H9 (cell line): ENCODE results near the gene MACC1. TPM values are rescaled to one million over a fixed set of nuclear protein-coding genes. Genes with fewer than 3 reads are reported as not detected.
"Not testable (repeated sequence)": the region's sequence is repeated elsewhere in the genome, so short reads cannot be mapped to it uniquely, and the experiment has no call there.

Source experiments
- DNase-seq: peaks from one replicate; pipeline ENCODE4 v3.0.0-alpha.2; 2017
- H2AFZ ChIP-seq: one replicate; pipeline ENCODE4 v1.6.1; 2013; ENCODE audit warnings: mild to moderate bottlenecking, low read length, control low read depth, moderate library complexity
- H2AK5ac ChIP-seq: 2 replicates; pipeline ENCODE4 v1.6.1; 2013; ENCODE audit warnings: low read length, control low read depth, mixed read lengths; ENCODE audit not compliant: insufficient read length
- H2BK120ac ChIP-seq: one replicate; pipeline ENCODE4 v1.6.1; 2013; ENCODE audit warnings: low read depth, mild to moderate bottlenecking, low read length, control low read depth, inconsistent platforms; ENCODE audit not compliant: poor library complexity, severe bottlenecking
- H2BK12ac ChIP-seq: 2 replicates; pipeline ENCODE4 v1.6.1; 2013; ENCODE audit warnings: low read length, control low read depth, mixed read lengths, low read depth; ENCODE audit not compliant: insufficient read length
- H2BK15ac ChIP-seq: 2 replicates; pipeline ENCODE4 v1.6.1; 2013; ENCODE audit warnings: low read depth, low read length, control low read depth
- H2BK20ac ChIP-seq: one replicate; pipeline ENCODE4 v1.6.1; 2013; ENCODE audit warnings: low read depth, mild to moderate bottlenecking, low read length, control low read depth, inconsistent platforms; ENCODE audit not compliant: poor library complexity, severe bottlenecking
- H2BK5ac ChIP-seq: 2 replicates; pipeline ENCODE4 v1.6.1; 2013; ENCODE audit warnings: low read length, control low read depth, mixed read lengths; ENCODE audit not compliant: insufficient read length
- H3K14ac ChIP-seq: 2 replicates; pipeline ENCODE4 v1.6.1; 2013; ENCODE audit warnings: low read length, control low read depth; ENCODE audit not compliant: insufficient read depth
- H3K18ac ChIP-seq: 2 replicates; pipeline ENCODE4 v1.6.1; 2013; ENCODE audit warnings: low read depth, mild to moderate bottlenecking, mixed read lengths, low read length, control low read depth; ENCODE audit not compliant: insufficient read length
- H3K23ac ChIP-seq: 2 replicates; pipeline ENCODE4 v1.6.1; 2013; ENCODE audit warnings: low read length, control low read depth, mixed read lengths, low read depth; ENCODE audit not compliant: insufficient read length
- H3K23me2 ChIP-seq: 2 replicates; pipeline ENCODE4 v1.6.1; 2013; ENCODE audit warnings: low read depth, mild to moderate bottlenecking, mixed read lengths, low read length, control low read depth; ENCODE audit not compliant: insufficient read length, poor library complexity, severe bottlenecking
- H3K27ac ChIP-seq: 2 replicates; pipeline ENCODE4 v1.5.1; 2013; ENCODE audit warnings: low read length, control low read depth, mixed read lengths, low read depth; ENCODE audit not compliant: insufficient read length
- H3K27me3 ChIP-seq: 2 replicates; pipeline ENCODE4 v1.6.1; 2013; ENCODE audit warnings: low read length, control low read depth, inconsistent platforms; ENCODE audit not compliant: insufficient read depth
- H3K4ac ChIP-seq: 2 replicates; pipeline ENCODE4 v1.6.1; 2013; ENCODE audit warnings: low read depth, mild to moderate bottlenecking, control low read depth, inconsistent platforms, low read length, moderate library complexity
- H3K4me1 ChIP-seq: 2 replicates; pipeline ENCODE4 v1.6.1; 2013; ENCODE audit warnings: low read length, control low read depth, inconsistent platforms; ENCODE audit not compliant: insufficient read depth
- H3K4me2 ChIP-seq: 2 replicates; pipeline ENCODE4 v1.6.1; 2013; ENCODE audit warnings: low read length, control low read depth, mixed read lengths; ENCODE audit not compliant: insufficient read length, insufficient read depth
- H3K56ac ChIP-seq: 2 replicates; pipeline ENCODE4 v1.6.1; 2013; ENCODE audit warnings: low read depth, mild to moderate bottlenecking, mixed read lengths, low read length, control low read depth; ENCODE audit not compliant: insufficient read length
- H3K79me1 ChIP-seq: 2 replicates; pipeline ENCODE4 v1.6.1; 2013; ENCODE audit warnings: low read depth, mild to moderate bottlenecking, moderate library complexity, low read length, control low read depth, inconsistent platforms; ENCODE audit not compliant: insufficient read depth, poor library complexity, severe bottlenecking
- H3K79me2 ChIP-seq: 2 replicates; pipeline ENCODE4 v1.6.1; 2013; ENCODE audit warnings: low read length, control low read depth, inconsistent platforms; ENCODE audit not compliant: insufficient read depth
- H3K9ac ChIP-seq: 2 replicates; pipeline ENCODE4 v1.6.1; 2013; ENCODE audit warnings: low read length, control low read depth, mixed read lengths; ENCODE audit not compliant: insufficient read length; ENCODE audit errors: extremely low read depth
- H3K9me3 ChIP-seq: one replicate; pipeline ENCODE4 v1.6.1; 2013; ENCODE audit warnings: low read depth, low read length, inconsistent platforms; ENCODE audit not compliant: control insufficient read depth
- H3T11ph ChIP-seq: one replicate; pipeline ENCODE4 v1.6.1; 2013; ENCODE audit warnings: mild to moderate bottlenecking, low read length, control low read depth, inconsistent platforms
- H4K20me1 ChIP-seq: one replicate; pipeline ENCODE4 v1.6.1; 2013; ENCODE audit not compliant: control insufficient read depth, insufficient read length, insufficient read depth
- H4K5ac ChIP-seq: 2 replicates; pipeline ENCODE4 v1.6.1; 2013; ENCODE audit warnings: low read depth, mild to moderate bottlenecking, mixed read lengths, low read length, control low read depth; ENCODE audit not compliant: insufficient read length
- H4K8ac ChIP-seq: replicated peaks from 2 replicates; pipeline ENCODE4 v1.6.1; 2013; ENCODE audit warnings: low read length, control low read depth, mixed read lengths, low read depth; ENCODE audit not compliant: insufficient read length
- H4K91ac ChIP-seq: 2 replicates; pipeline ENCODE4 v1.6.1; 2013; ENCODE audit warnings: low read depth, mild to moderate bottlenecking, moderate library complexity, mixed read lengths, low read length, control low read depth; ENCODE audit not compliant: insufficient read length
- H3K27ac Mint-ChIP-seq, 3 experiments: 2 replicates in 2 of 3; 3 replicates in 1 of 3; pipeline ENCODE4 v1.8.0; 2020 to 2021; ENCODE audit warnings: mixed read lengths in 3 of 3, mild to moderate bottlenecking in 1 of 3, moderate library complexity in 1 of 3
- H3K27me3 Mint-ChIP-seq: 2 replicates; pipeline ENCODE4 v1.8.0; 2021; ENCODE audit warnings: low read depth, mild to moderate bottlenecking, moderate library complexity, mixed read lengths
- H3K36me3 Mint-ChIP-seq, 3 experiments: 2 replicates in 2 of 3; 3 replicates in 1 of 3; pipeline ENCODE4 v1.8.0; 2020 to 2021; ENCODE audit warnings: low read depth in 3 of 3, mixed read lengths in 3 of 3; ENCODE audit not compliant: insufficient read depth in 1 of 3
- H3K4me1 Mint-ChIP-seq, 2 experiments: 2 replicates each; pipeline ENCODE4 v1.8.0; 2020; ENCODE audit warnings: mixed read lengths in 2 of 2
- H3K4me3 Mint-ChIP-seq, 2 experiments: 2 replicates in 1 of 2; 3 replicates in 1 of 2; pipeline ENCODE4 v1.8.0; 2020 to 2021; ENCODE audit warnings: mild to moderate bottlenecking in 2 of 2, mixed read lengths in 2 of 2, moderate library complexity in 1 of 2
- H3K9me3 Mint-ChIP-seq, 2 experiments: 2 replicates in 1 of 2; 3 replicates in 1 of 2; pipeline ENCODE4 v1.8.0; 2020; ENCODE audit warnings: mild to moderate bottlenecking in 2 of 2, mixed read lengths in 2 of 2, moderate library complexity in 1 of 2
- WGBS: extraction: QIAGEN DNeasy Blood & Tissue Kit; methylation state at CpG from one replicate; pipeline ENCODE4 v1.1.7; 2013; ENCODE audit warnings: missing lambda C conversion rate, low lambda C conversion rate, mixed read lengths; ENCODE audit not compliant: insufficient read length; ENCODE audit errors: extremely low coverage; 5-methylcytosine and 5-hydroxymethylcytosine counted together
- total RNA-seq: library from RNA; stranded (reverse); gene quantifications from 2 replicates; pipeline ENCODE4 v1.2.1, GENCODE V29; 2021
- TF ChIP-seq, protein P1 (sequence below): fragments of 200-600 bp; sonication (generic); conservative IDR thresholded peaks from 3 replicates; pipeline ENCODE4 v1.8.0; 2021; ENCODE audit warnings: antibody characterized with exemption, mild to moderate bottlenecking

The MACC1 gene
- total RNA-seq, 1 experiment from 2014 or later = 11.0 TPM

DNA sequence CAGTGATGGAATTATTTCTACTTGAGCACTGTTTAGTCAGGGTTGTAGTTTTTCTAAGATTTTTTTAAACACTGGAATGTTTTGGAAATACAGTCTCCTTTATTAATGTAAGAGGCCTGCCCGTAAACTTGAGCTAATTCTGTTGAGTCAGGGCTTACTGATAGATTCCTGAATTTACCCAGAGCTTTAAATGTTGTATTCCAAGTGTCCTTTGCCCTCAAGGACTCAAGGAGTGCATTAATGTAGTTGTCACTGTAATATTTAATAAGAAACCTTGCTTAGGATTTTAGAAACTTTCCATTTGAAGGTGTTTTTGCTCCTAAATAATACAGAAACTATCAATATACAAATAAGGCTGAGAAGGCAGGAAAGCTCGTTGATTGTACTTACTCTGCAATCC, 89.2 kb downstream of the MACC1 start:
- Histone ChIP-seq H4K20me1 (no peaks in the 10 kb centered on the region), H3K14ac (no peak overlapping the region), H3K23ac (no peak overlapping the region), H3K4me1 (peaks cover 7% of the 10 kb centered on the region), H3K79me2 (peaks cover 8% of the 10 kb centered on the region; the same call in 1 of the 2 replicates), H3K56ac (no peak overlapping the region), H2BK15ac (no peak overlapping the region), H2BK20ac (no peak overlapping the region), H2AFZ (no peak overlapping the region), H3K27me3 (no peaks in the 10 kb centered on the region), H2BK12ac (no peak overlapping the region), H3K9me3 (no peaks in the 10 kb centered on the region), H2BK120ac (no peak overlapping the region), H3T11ph (no peak overlapping the region), H4K8ac (no peak overlapping the region), H4K91ac (no peak overlapping the region), H2AK5ac (no peak overlapping the region), H3K4me2 (no peak overlapping the region), H3K18ac (no peak overlapping the region), H3K27ac (no peak overlapping the region), H3K23me2 (no peaks in the 10 kb centered on the region), H3K4ac (no peak overlapping the region), H3K9ac (no peak overlapping the region), H2BK5ac (no peak overlapping the region), H3K79me1 (no peaks in the 10 kb centered on the region), H4K5ac (no peak overlapping the region)
- Mint-ChIP-seq H3K27ac (peak overlapping the region in 1 of 3 experiments; percentile 51; a peak in 2 of 7 replicates), H3K9me3 (no peaks in the 10 kb centered on the region), H3K4me1 (peaks cover 11 to 33% of the 10 kb centered on the region in 2 experiments), H3K27me3 (no peaks in the 10 kb centered on the region), H3K4me3 (no peak overlapping the region), H3K36me3 (peaks cover 2 to 8% (median 8%) of the 10 kb centered on the region in 3 experiments; a peak in 5 of 7 replicates)
- TF ChIP-seq, protein P1, sequence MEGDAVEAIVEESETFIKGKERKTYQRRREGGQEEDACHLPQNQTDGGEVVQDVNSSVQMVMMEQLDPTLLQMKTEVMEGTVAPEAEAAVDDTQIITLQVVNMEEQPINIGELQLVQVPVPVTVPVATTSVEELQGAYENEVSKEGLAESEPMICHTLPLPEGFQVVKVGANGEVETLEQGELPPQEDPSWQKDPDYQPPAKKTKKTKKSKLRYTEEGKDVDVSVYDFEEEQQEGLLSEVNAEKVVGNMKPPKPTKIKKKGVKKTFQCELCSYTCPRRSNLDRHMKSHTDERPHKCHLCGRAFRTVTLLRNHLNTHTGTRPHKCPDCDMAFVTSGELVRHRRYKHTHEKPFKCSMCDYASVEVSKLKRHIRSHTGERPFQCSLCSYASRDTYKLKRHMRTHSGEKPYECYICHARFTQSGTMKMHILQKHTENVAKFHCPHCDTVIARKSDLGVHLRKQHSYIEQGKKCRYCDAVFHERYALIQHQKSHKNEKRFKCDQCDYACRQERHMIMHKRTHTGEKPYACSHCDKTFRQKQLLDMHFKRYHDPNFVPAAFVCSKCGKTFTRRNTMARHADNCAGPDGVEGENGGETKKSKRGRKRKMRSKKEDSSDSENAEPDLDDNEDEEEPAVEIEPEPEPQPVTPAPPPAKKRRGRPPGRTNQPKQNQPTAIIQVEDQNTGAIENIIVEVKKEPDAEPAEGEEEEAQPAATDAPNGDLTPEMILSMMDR = no peak
- no peak for DNase-seq
- WGBS = no CpG with 5 or more reads among the region's 2 CpGs

DNA sequence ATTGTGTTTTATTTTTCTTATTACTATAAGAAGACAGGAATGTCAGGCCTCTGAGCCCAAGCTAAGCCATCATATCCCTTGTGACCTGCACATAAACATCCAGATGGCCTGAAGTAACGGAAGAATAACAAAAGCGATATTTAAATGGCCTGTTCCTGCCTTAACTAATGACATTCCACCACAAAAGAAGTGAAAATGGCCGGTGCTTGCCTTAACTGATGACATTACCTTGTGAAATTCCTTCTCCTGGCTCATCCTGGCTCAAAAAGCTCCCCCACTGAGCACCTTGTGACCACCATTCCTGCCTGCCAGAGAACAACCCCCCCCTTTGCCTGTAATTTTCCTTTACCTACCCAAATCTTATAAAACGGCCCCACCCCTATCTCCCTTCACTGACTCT, 91.1 kb downstream of the MACC1 start:
- not testable (repeated sequence) for H3K27me3 ChIP-seq
- H3K27ac ChIP-seq = peak overlapping the region; percentile 97

More for the DNA sequence above, 91.1 kb downstream of the MACC1 start:
- not testable (repeated sequence) for H3K4ac ChIP-seq, H2BK12ac ChIP-seq, H3K56ac ChIP-seq, H3K9me3 Mint-ChIP-seq, H3K79me1 ChIP-seq, H4K5ac ChIP-seq, H3K23ac ChIP-seq, H3K14ac ChIP-seq, H3K23me2 ChIP-seq, H2BK120ac ChIP-seq, H2BK15ac ChIP-seq, H2BK20ac ChIP-seq, H3K36me3 Mint-ChIP-seq, H4K8ac ChIP-seq, H3K27me3 Mint-ChIP-seq, H2AK5ac ChIP-seq, H3K18ac ChIP-seq, H4K91ac ChIP-seq, H2AFZ ChIP-seq, H3T11ph ChIP-seq, H3K4me3 Mint-ChIP-seq, H3K4me1 ChIP-seq, H4K20me1 ChIP-seq, H3K9ac ChIP-seq, H3K9me3 ChIP-seq, H3K4me2 ChIP-seq
- H2BK5ac ChIP-seq = peak overlapping the region; percentile 15
- Mint-ChIP-seq H3K4me1 (peaks cover 21 to 32% of the 10 kb centered on the region in 2 experiments), H3K27ac (peak overlapping the region in 1 of 3 experiments; percentile 97; a peak in 4 of 7 replicates)
- WGBS = no CpG with 5 or more reads among the region's 4 CpGs
- DNase-seq = peak; percentile 77
- peaks cover 11% of the 10 kb centered on the region; the same call in 1 of the 2 replicates for H3K79me2 ChIP-seq
